ENCODE data around the gene DBN1. TPM values are rescaled to one million over a fixed set of nuclear protein-coding genes. Genes with fewer than 3 reads are reported as not detected.

Gene DBN1
- total and polyA plus RNA-seq, 2 donors (not counting 3 experiments of a cell fraction or from before 2014, with no cell fraction given), result 198 to 336 TPM

- Histone ChIP-seq H3K36me3 (ENCODE audit: control insufficient read depth in 2 of 2, extremely low read depth in 1 of 2, insufficient read depth in 2 of 2, low read length in 2 of 2) (peaks cover 11 to 27% of the 10 kb centered on the region in 2 experiments), H3K4me2 (ENCODE audit: insufficient read depth, low read length) (no peak overlapping the region), H3K79me2 (ENCODE audit: control insufficient read depth, insufficient read depth, low read length) (peaks cover 27% of the 10 kb centered on the region), H3K9me1 (replicated peaks; ENCODE audit: control insufficient read depth, extremely low read depth, insufficient read depth, low read length) (no peaks in the 10 kb centered on the region), H4K20me1 (replicated peaks; ENCODE audit: control insufficient read depth, extremely low read depth, insufficient read depth, low read length) (no peaks in the 10 kb centered on the region), H2AFZ (ENCODE audit: low read depth, low read length) (no peak overlapping the region), H3K4me3 (replicated peaks in 1 of 3; ENCODE audit: insufficient read depth in 1 of 3, low read depth in 1 of 3, low read length in 3 of 3) (no peak overlapping the region), H3K9me3 (replicated peaks; ENCODE audit: control insufficient read depth, insufficient read depth, low read length) (no peaks in the 10 kb centered on the region), H3K27me3 (ENCODE audit: control insufficient read depth in 2 of 2, insufficient read depth in 2 of 2, low read length in 2 of 2) (no peaks in the 10 kb centered on the region), H3K9ac (replicated peaks; ENCODE audit: extremely low read depth, insufficient read depth, low read length) (no peak overlapping the region), H3K4me1 (ENCODE audit: control insufficient read depth, extremely low read depth, insufficient read depth, low read length) (peaks cover 12% of the 10 kb centered on the region), H3K27ac (ENCODE audit: insufficient read depth, low read depth, low read length) (no peak overlapping the region)
- DNase-seq (ENCODE audit: low read depth, low spot score), result no peak
- ChIA-PET CTCF (interaction anchor here (0.8 to 1.6 kb wide), 4 partner anchors 9 to 40 kb away, joined by 3 read pairs; partner anchors contain the start of gene F12), POLR2A (no interaction called here)
- dilution Hi-C loops (cut with MboI; ENCODE audit: extremely low pct_ligation_motif_present, low sequenced_read_pairs), result no loop called here
- intact Hi-C loops (cut with micrococcal nuclease), result no loop called here
- no peak for TF ChIP-seq FOS (IDR thresholded peaks at IDR 0.05; ENCODE audit: borderline replicate concordance, insufficient read depth, low read length)
- TF ChIP-seq CTCF (IDR thresholded peaks at IDR 0.05; ENCODE audit: extremely low read depth in 1 of 2, insufficient read depth in 1 of 2, low read depth in 1 of 2, low read length in 2 of 2), result no peak
- no peak for TF ChIP-seq EZH2 (IDR thresholded peaks at IDR 0.05; ENCODE audit: borderline replicate concordance, low read depth, low read length, severe bottlenecking)
- TF ChIP-seq MAX (IDR thresholded peaks at IDR 0.05; ENCODE audit: insufficient read depth, insufficient read length), result no peak
- TF ChIP-seq POLR2A (IDR thresholded peaks at IDR 0.05; ENCODE audit: low read depth, low read length), result no peak
- no peak for TF ChIP-seq GATA2 (IDR thresholded peaks at IDR 0.05; ENCODE audit: insufficient read depth, insufficient read length, low read depth, low read length)
- no peak for TF ChIP-seq JUN (IDR thresholded peaks at IDR 0.05; ENCODE audit: borderline replicate concordance, insufficient read depth, insufficient read length, low read depth)
- TF ChIP-seq MYC (IDR thresholded peaks at IDR 0.05; ENCODE audit: low read depth, low read length), result no peak
- TF ChIP-seq POLR2AphosphoS5 (IDR thresholded peaks at IDR 0.05; ENCODE audit: insufficient read depth, low read depth, low read length), result no peak
- no TSS peak for BruUV-seq (replicated peaks)
- no peak for FAIRE-seq
Measured at GRCh38 chr5:177430140-177430951, 43.1 kb downstream of the DBN1 start.
